Upper lobe of left lung (tissue), 6 donors: ENCODE measurements around the gene PTH. TPM values are rescaled to one million over a fixed set of nuclear protein-coding genes. Genes with fewer than 3 reads are reported as not detected.

Experiments
- ATAC-seq, 2 donors: fragments of 200-7000 bp; cut with Tn5 transposase; one replicate each; pipeline ENCODE4 v1.9.1; 2022; ENCODE audit warnings: mild to moderate bottlenecking in 2 of 2, moderate library complexity in 2 of 2; ENCODE audit not compliant: low FRiP score in 2 of 2
- DNase-seq, 2 donors: peaks; one replicate each; pipeline ENCODE4 v3.0.0-alpha.2; 2019 to 2020
- H3K27ac ChIP-seq, 4 donors: fragments of 200-600 bp; sonication (generic); one replicate each; pipeline ENCODE4 v1.5.1; 2016 to 2019
- H3K27me3 ChIP-seq, 4 donors: fragments of 200-600 bp; sonication (generic); one replicate each; pipeline ENCODE4 v1.5.1; 2017 to 2019
- H3K36me3 ChIP-seq, 4 donors: fragments of 200-600 bp; sonication (generic); one replicate each; pipeline ENCODE4 v1.5.1; 2016 to 2019
- H3K4me1 ChIP-seq, 4 donors: fragments of 200-600 bp; sonication (generic); one replicate each; pipeline ENCODE4 v1.5.1; 2018 to 2019
- H3K4me3 ChIP-seq, 4 donors: fragments of 200-600 bp; sonication (generic); one replicate each; pipeline ENCODE4 v1.5.1; 2017 to 2019; ENCODE audit warnings: mild to moderate bottlenecking in 2 of 4, moderate library complexity in 1 of 4
- H3K9me3 ChIP-seq, 4 donors: fragments of 200-600 bp; sonication (generic); one replicate each; pipeline ENCODE4 v1.5.1; 2018 to 2019
- CTCF ChIP-seq, 6 experiments: fragments of 450-650 bp in 4 of 6; fragments of 200-600 bp in 2 of 6; sonication (generic) in 2 of 6; IDR thresholded peaks; one replicate each; pipeline ENCODE4 v1.5.1; 2016 to 2019; ENCODE audit warnings: antibody characterized with exemption in 6 of 6
- EP300 ChIP-seq, 4 donors: sonication (generic); formaldehyde crosslinking; IDR thresholded peaks; one replicate each; pipeline ENCODE4 v1.5.1; 2017; ENCODE audit warnings: antibody characterized with exemption in 4 of 4, control low read depth in 2 of 4
- POLR2A ChIP-seq, 4 donors: fragments of 450-650 bp; IDR thresholded peaks; one replicate each; pipeline ENCODE4 v1.5.1; 2016 to 2017; ENCODE audit warnings: antibody characterized with exemption in 4 of 4, mild to moderate bottlenecking in 2 of 4
- POLR2AphosphoS5 ChIP-seq, 2 donors: sonication (generic); formaldehyde crosslinking; IDR thresholded peaks; one replicate each; pipeline ENCODE4 v1.5.1; 2017; ENCODE audit warnings: antibody characterized with exemption in 2 of 2
- WGBS, 2 donors: methylation state at CpG; one replicate each; pipeline ENCODE4 v1.1.5; 2017 to 2018; 5-methylcytosine and 5-hydroxymethylcytosine counted together
- total RNA-seq, 6 donors: library from RNA; depleted of rRNA in 4 of 6; stranded (reverse); fragments of >200 nt in 4 of 6; gene quantifications; one replicate each; pipeline versions ENCODE4 v1.1.0 to v1.2.1, GENCODE V29; 2016 to 2021
- donor health status: DM: no; HTN: no; CAD: no; lungs with moderate emphysema.
- donor health status: DM: no; HTN: yes; CAD: no; lungs with severe emphysema.

PTH gene
- total RNA-seq, 6 donors from 2014 or later = not detected

- no peak for ATAC-seq
- no peaks in the 10 kb centered on the region for H3K4me1 ChIP-seq
- WGBS, 2 donors = 50 to 70% methylated on average over 1 of the region's 1 CpG
- H3K4me3 ChIP-seq = no peak overlapping the region
- no peak overlapping the region for H3K27ac ChIP-seq
- no peaks in the 10 kb centered on the region for H3K9me3 ChIP-seq
- TF ChIP-seq EP300 (IDR thresholded peaks at IDR 0.05) (no peak), POLR2AphosphoS5 (IDR thresholded peaks at IDR 0.05) (no peak), POLR2A (IDR thresholded peaks at IDR 0.05) (no peak), CTCF (IDR thresholded peaks at IDR 0.05) (no peak)
- no peaks in the 10 kb centered on the region for H3K36me3 ChIP-seq
- DNase-seq = no peak
- no peaks in the 10 kb centered on the region for H3K27me3 ChIP-seq
Observed at GRCh38 chr11:13503393-13503792, 7.6 kb upstream of the PTH start.

- 73 to 78% methylated on average over 1 of the region's 1 CpG for WGBS, 2 donors
- ATAC-seq (no peak), DNase-seq (no peak)
- no peaks in the 10 kb centered on the region for H3K9me3 ChIP-seq
- H3K27ac ChIP-seq = no peak overlapping the region
- no peaks in the 10 kb centered on the region for H3K4me1 ChIP-seq
- no peaks in the 10 kb centered on the region for H3K27me3 ChIP-seq
- TF ChIP-seq POLR2AphosphoS5 (IDR thresholded peaks at IDR 0.05) (no peak), EP300 (IDR thresholded peaks at IDR 0.05) (no peak), CTCF (IDR thresholded peaks at IDR 0.05) (no peak), POLR2A (IDR thresholded peaks at IDR 0.05) (no peak)
- H3K4me3 ChIP-seq = no peak overlapping the region
- no peaks in the 10 kb centered on the region for H3K36me3 ChIP-seq
Observed at GRCh38 chr11:13502492-13502891, 6.7 kb upstream of the PTH start.

GRCh38 chr11:13494051-13494450, 1.7 kb downstream of the PTH start:
- no peaks in the 10 kb centered on the region for H3K4me1 ChIP-seq
- no peak for ATAC-seq
- no peak overlapping the region for H3K4me3 ChIP-seq
- no peak overlapping the region for H3K27ac ChIP-seq
- H3K9me3 ChIP-seq = no peaks in the 10 kb centered on the region
- H3K36me3 ChIP-seq = no peaks in the 10 kb centered on the region
- TF ChIP-seq POLR2A (IDR thresholded peaks at IDR 0.05) = no peak
- no peak for TF ChIP-seq POLR2AphosphoS5 (IDR thresholded peaks at IDR 0.05)
- TF ChIP-seq CTCF (IDR thresholded peaks at IDR 0.05) = no peak
- no peak for TF ChIP-seq EP300 (IDR thresholded peaks at IDR 0.05)
- WGBS, 2 donors = 44 to 58% methylated on average over 3 of the region's 3 CpGs
- no peaks in the 10 kb centered on the region for H3K27me3 ChIP-seq
- DNase-seq = no peak

- Histone ChIP-seq H3K27ac (no peak overlapping the region), H3K4me1 (no peaks in the 10 kb centered on the region), H3K4me3 (peak overlapping the region in 2 of 4 donors; percentile 1 to 33), H3K9me3 (no peaks in the 10 kb centered on the region), H3K36me3 (no peaks in the 10 kb centered on the region), H3K27me3 (no peaks in the 10 kb centered on the region)
- TF ChIP-seq EP300 (IDR thresholded peaks at IDR 0.05) (no peak), POLR2A (IDR thresholded peaks at IDR 0.05) (no peak)
- 75 to 85% methylated on average over 5 of the region's 5 CpGs for WGBS, 2 donors
- DNase-seq = no peak
- ATAC-seq = peak in 1 of 2 donors; percentile 40
Observed at GRCh38 chr11:13487661-13488030, 8.2 kb downstream of the PTH start.

GRCh38 chr11:13486926-13487660, 8.7 kb downstream of the PTH start:
- DNase-seq (peak; percentile 32 to 87), ATAC-seq (peak; percentile 55 to 77)
- H3K27ac ChIP-seq = no peak overlapping the region
- H3K4me3 ChIP-seq = peak overlapping the region in 2 of 4 donors; percentile 1 to 33
- H3K4me1 ChIP-seq = no peaks in the 10 kb centered on the region
- TF ChIP-seq CTCF (IDR thresholded peaks at IDR 0.05) (peak in 3 of 6 experiments; percentile 8 to 29 (median 16)), POLR2AphosphoS5 (IDR thresholded peaks at IDR 0.05) (no peak)
- H3K9me3 ChIP-seq = no peaks in the 10 kb centered on the region
- no peaks in the 10 kb centered on the region for H3K27me3 ChIP-seq
- H3K36me3 ChIP-seq = no peaks in the 10 kb centered on the region
- WGBS, 2 donors = 68 to 74% methylated on average over 24 to 26 of the region's 26 CpGs
